ENCODE data around the gene SCYL2. TPM values are rescaled to one million over a fixed set of nuclear protein-coding genes. Genes with fewer than 3 reads are reported as not detected.
"Not testable (repeated sequence)": the region's sequence is repeated elsewhere in the genome, so short reads cannot be mapped to it uniquely, and the experiment has no call there.

SCYL2 gene
- total RNA-seq, 2 donors from 2014 or later, result 13.8 to 23.1 TPM

DNA sequence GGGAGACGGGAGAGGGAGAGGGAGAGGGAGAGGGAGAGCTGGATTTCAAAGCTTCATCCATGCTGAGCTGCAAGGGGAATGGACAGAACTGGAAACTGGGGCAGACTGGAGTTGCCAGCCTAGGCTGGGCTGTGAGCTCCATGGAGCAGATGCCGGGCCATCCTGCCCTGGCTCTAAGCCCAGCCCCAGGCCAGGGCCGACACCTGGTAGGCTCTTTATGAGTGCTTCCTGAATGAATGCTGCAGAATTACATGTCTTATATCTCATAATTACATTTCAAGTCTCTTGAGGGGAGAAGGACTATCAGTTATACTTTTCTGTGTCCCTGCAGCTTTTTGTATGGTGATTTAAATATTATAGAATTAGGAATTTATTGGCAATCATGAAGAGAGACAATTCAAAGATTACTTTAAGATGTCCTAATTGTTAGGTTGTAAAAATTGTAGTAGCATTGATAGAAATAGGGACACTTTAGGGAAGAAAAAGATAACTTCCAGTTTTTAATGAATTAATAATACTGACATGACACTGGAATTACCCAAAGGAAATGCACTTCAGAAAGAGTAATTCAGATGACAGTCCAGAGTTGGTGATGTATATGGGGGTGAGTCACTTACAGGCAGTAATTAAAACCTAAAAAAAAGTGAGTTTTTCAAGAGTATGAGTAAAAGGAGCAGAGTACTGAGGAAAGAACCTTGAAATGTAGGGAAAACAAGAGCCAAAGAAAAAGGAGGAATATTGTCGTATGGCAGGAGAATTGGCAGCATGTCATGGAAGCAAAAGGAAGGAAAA is 29.0 kb downstream of the SCYL2 start:
- Histone ChIP-seq H3K4me1 (no peaks in the 10 kb centered on the region), H3K27ac (no peak overlapping the region), H3K27me3 (no peaks in the 10 kb centered on the region), H3K9me3 (no peaks in the 10 kb centered on the region), H3K4me3 (no peak overlapping the region), H3K36me3 (replicated peaks in 1 of 2; ENCODE audit: insufficient read depth in 1 of 2, low read depth in 2 of 2) (peaks cover 0 to 2% of the 10 kb centered on the region in 2 donors)
- intact Hi-C loops (cut with DNase I), result no loop called here
- ATAC-seq, result no peak
- TF ChIP-seq POLR2A (IDR thresholded peaks at IDR 0.05) (no peak), CTCF (IDR thresholded peaks at IDR 0.05) (no peak)
- 90 to 92% methylated on average over 3 to 4 of the region's 4 CpGs for WGBS, 2 donors
- no peak for DNase-seq

DNA sequence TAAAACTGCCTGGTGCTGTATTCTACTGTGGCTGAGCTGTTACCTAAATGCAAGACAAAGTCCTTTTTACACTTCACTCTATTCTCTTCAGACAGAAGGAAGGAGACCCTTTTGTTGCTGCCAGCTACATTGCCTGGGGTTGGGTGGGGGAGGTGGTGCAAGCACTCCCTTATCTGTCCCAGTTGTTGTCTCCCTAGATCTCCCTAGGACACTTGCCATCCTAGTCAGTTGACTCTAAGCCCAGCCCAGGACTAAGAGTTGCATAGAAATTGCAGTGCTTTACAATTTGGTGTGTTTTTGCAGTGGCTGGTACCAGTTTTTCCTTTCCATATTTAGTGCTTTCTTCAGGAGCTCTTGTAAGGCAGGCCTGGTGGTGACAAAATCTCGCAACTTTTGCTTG is 35.1 kb downstream of the SCYL2 start:
- WGBS, 2 donors, result 95 to 97% methylated on average over 1 of the region's 1 CpG
- DNase-seq (no peak), ATAC-seq (no peak)
- Histone ChIP-seq H3K27ac (no peak overlapping the region), H3K4me1 (no peaks in the 10 kb centered on the region), H3K36me3 (replicated peaks in 1 of 2; ENCODE audit: insufficient read depth in 1 of 2, low read depth in 2 of 2) (peaks cover 0 to 5% of the 10 kb centered on the region in 2 donors), H3K9me3 (no peaks in the 10 kb centered on the region), H3K4me3 (no peak overlapping the region), H3K27me3 (no peaks in the 10 kb centered on the region)
- TF ChIP-seq POLR2A (IDR thresholded peaks at IDR 0.05), result no peak
- TF ChIP-seq CTCF (IDR thresholded peaks at IDR 0.05), result no peak
- intact Hi-C loops (cut with DNase I), result no loop called here

- Histone ChIP-seq H3K9me3 (no peaks in the 10 kb centered on the region), H3K4me3 (no peak overlapping the region), H3K27me3 (no peaks in the 10 kb centered on the region), H3K27ac (no peak overlapping the region), H3K36me3 (replicated peaks in 1 of 2; ENCODE audit: insufficient read depth in 1 of 2, low read depth in 2 of 2) (peaks cover 0 to 5% of the 10 kb centered on the region in 2 donors), H3K4me1 (no peaks in the 10 kb centered on the region)
- ATAC-seq (no peak), DNase-seq (no peak)
- intact Hi-C loops (cut with DNase I), result no loop called here
- TF ChIP-seq CTCF (IDR thresholded peaks at IDR 0.05), result no peak
- TF ChIP-seq POLR2A (IDR thresholded peaks at IDR 0.05), result no peak
- 92 to 96% methylated on average over 2 to 4 of the region's 4 CpGs for WGBS, 2 donors
Measured at GRCh38 chr12:100303831-100304230, 36.9 kb downstream of the SCYL2 start.

DNA sequence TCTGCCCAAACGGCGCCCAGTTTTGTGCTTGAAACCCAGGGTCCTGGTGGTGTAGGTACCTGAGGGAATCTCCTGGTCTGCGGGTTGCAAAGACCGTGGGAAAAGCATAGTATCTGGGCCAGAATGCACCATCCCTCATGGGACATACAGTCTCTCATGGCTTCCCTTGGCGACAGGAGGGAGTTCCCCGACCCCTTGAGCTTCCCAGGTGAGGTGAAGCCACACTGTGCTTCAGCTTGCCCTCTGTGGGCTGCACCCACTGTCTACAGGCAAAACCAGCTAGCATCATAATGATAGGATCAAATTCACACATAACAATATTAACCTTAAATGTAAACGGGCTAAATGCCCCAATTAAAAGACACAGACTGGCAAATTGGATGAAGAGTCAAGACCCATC is 37.4 kb downstream of the SCYL2 start:
- H3K4me3 ChIP-seq; intact Hi-C loops (cut with DNase I); H3K36me3 ChIP-seq (replicated peaks in 1 of 2; ENCODE audit: insufficient read depth in 1 of 2, low read depth in 2 of 2); H3K27ac ChIP-seq; ATAC-seq; H3K9me3 ChIP-seq; DNase-seq; H3K27me3 ChIP-seq; H3K4me1 ChIP-seq: not testable (repeated sequence)
- 99 to 100% methylated on average over 3 to 7 of the region's 7 CpGs for WGBS, 2 donors

DNA sequence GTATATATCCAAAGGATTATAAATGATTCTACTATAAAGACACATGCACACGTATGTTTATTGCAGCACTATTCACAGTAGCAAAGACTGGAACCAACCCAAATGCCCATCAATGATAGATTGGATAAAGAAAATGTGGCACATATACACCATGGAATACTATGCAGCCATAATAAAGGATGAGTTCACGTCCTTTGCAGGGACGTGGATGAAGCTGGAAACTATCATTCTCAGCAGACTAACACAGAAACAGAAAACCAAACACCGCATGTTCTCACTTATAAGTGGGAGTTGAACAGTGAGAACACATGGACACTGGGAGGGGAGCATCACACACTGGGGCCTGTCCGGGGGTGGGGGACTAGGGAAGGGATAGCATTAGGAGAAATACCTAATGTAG is 41.2 kb downstream of the SCYL2 start:
- intact Hi-C loops (cut with DNase I); H3K4me3 ChIP-seq: not testable (repeated sequence)
- WGBS, 2 donors, result 91 to 94% methylated on average over 5 of the region's 5 CpGs

DNA sequence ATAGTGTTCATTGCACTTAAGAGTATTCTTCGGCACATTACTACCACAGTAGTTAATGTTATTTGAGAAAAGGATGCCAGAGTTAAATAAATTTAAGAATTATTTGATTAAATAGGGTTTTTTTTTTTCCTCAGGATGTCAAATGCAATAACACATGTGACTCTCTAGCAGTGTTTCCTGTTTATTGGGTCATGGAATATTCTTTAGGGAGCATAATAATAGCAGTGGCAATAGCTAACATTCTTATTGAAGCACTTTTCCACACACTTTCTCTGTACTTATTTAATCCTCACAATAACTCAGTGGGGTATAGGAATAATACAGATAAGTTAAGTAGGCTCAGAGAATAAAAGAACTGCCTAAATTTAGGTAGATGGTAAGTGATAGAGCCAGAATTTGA is 44.3 kb downstream of the SCYL2 start:
- no peak overlapping the region for H3K27ac ChIP-seq
- 90 to 100% methylated on average over 1 of the region's 1 CpG for WGBS, 2 donors
- H3K27me3 ChIP-seq, result no peaks in the 10 kb centered on the region
- no peaks in the 10 kb centered on the region for H3K9me3 ChIP-seq
- ATAC-seq, result no peak
- H3K36me3 ChIP-seq (replicated peaks in 1 of 2; ENCODE audit: insufficient read depth in 1 of 2, low read depth in 2 of 2), result peaks cover 0 to 8% of the 10 kb centered on the region in 2 donors
- TF ChIP-seq POLR2A (IDR thresholded peaks at IDR 0.05) (no peak), CTCF (IDR thresholded peaks at IDR 0.05) (no peak)
- DNase-seq, result no peak
- no peaks in the 10 kb centered on the region for H3K4me1 ChIP-seq
- no peak overlapping the region for H3K4me3 ChIP-seq
- intact Hi-C loops (cut with DNase I), result no loop called here

More for the DNA sequence above, 41.2 kb downstream of the SCYL2 start:
- not testable (repeated sequence) for H3K4me1 ChIP-seq; H3K36me3 ChIP-seq (replicated peaks in 1 of 2; ENCODE audit: insufficient read depth in 1 of 2, low read depth in 2 of 2); DNase-seq; H3K9me3 ChIP-seq; H3K27ac ChIP-seq; ATAC-seq; H3K27me3 ChIP-seq

Data from body of pancreas (tissue), 4 donors.